Trophoblast cell (in vitro differentiated cells and primary cell): ENCODE results near the gene JMJD1C.
"Not testable (repeated sequence)": the region's sequence is repeated elsewhere in the genome, so short reads cannot be mapped to it uniquely, and the experiment has no call there.

ENCODE experiments used
- DNase-seq, 2 donors: peaks; one replicate each; pipeline ENCODE4 v3.0.0-alpha.2; 2016
- H2AFZ ChIP-seq: 2 replicates; pipeline ENCODE4 v1.6.1; 2013; ENCODE audit warnings: low read length, moderate library complexity, mild to moderate bottlenecking; ENCODE audit not compliant: insufficient read depth, poor library complexity
- H2AK5ac ChIP-seq: 2 replicates; pipeline ENCODE4 v1.6.1; 2013; ENCODE audit warnings: mild to moderate bottlenecking, low read length
- H2BK120ac ChIP-seq: 2 replicates; pipeline ENCODE4 v1.6.1; 2013; ENCODE audit warnings: low read length, mild to moderate bottlenecking, moderate library complexity; ENCODE audit not compliant: insufficient read depth, poor library complexity
- H2BK12ac ChIP-seq: 2 replicates; pipeline ENCODE4 v1.6.1; 2013; ENCODE audit warnings: mild to moderate bottlenecking, low read length, moderate library complexity
- H2BK5ac ChIP-seq: 2 replicates; pipeline ENCODE4 v1.6.1; 2013; ENCODE audit warnings: low read length, low read depth, moderate library complexity, mild to moderate bottlenecking; ENCODE audit not compliant: poor library complexity
- H3K14ac ChIP-seq: 2 replicates; pipeline ENCODE4 v1.6.1; 2013; ENCODE audit warnings: mild to moderate bottlenecking, low read length
- H3K18ac ChIP-seq: 2 replicates; pipeline ENCODE4 v1.6.1; 2013; ENCODE audit warnings: mild to moderate bottlenecking, low read length
- H3K23ac ChIP-seq: 2 replicates; pipeline ENCODE4 v1.6.1; 2013; ENCODE audit warnings: low read length
- H3K27ac ChIP-seq: 2 replicates; pipeline ENCODE4 v1.5.1; 2013; ENCODE audit warnings: low read depth, mild to moderate bottlenecking, inconsistent platforms, low read length, moderate library complexity
- H3K27me3 ChIP-seq: 2 replicates; pipeline ENCODE4 v1.6.1; 2013; ENCODE audit warnings: inconsistent platforms, mild to moderate bottlenecking, low read length, moderate library complexity; ENCODE audit not compliant: insufficient read depth
- H3K36me3 ChIP-seq, 2 experiments: 1 replicate in 1 of 2; 2 replicates in 1 of 2; pipeline ENCODE4 v1.6.1; 2013; ENCODE audit warnings: low read length in 2 of 2, mild to moderate bottlenecking in 2 of 2, moderate library complexity in 1 of 2; ENCODE audit not compliant: insufficient read depth in 2 of 2, control insufficient read depth in 1 of 2
- H3K4ac ChIP-seq: 2 replicates; pipeline ENCODE4 v1.6.1; 2013; ENCODE audit warnings: low read depth, mild to moderate bottlenecking, low read length, moderate library complexity
- H3K4me1 ChIP-seq, 2 experiments: 1 replicate in 1 of 2; 2 replicates in 1 of 2; pipeline ENCODE4 v1.6.1; 2013; ENCODE audit warnings: low read length in 2 of 2, mild to moderate bottlenecking in 2 of 2, moderate library complexity in 1 of 2; ENCODE audit not compliant: insufficient read depth in 2 of 2, control insufficient read depth in 1 of 2
- H3K4me2 ChIP-seq: 2 replicates; pipeline ENCODE4 v1.6.1; 2013; ENCODE audit warnings: inconsistent platforms, mild to moderate bottlenecking, low read length, moderate library complexity
- H3K4me3 ChIP-seq: 2 replicates; pipeline ENCODE4 v1.5.1; 2013; ENCODE audit warnings: mild to moderate bottlenecking, low read depth, low read length, inconsistent platforms
- H3K79me1 ChIP-seq: one replicate; pipeline ENCODE4 v1.6.1; 2013; ENCODE audit warnings: low read length
- H3K79me2 ChIP-seq: 2 replicates; pipeline ENCODE4 v1.6.1; 2013; ENCODE audit warnings: low read length, mild to moderate bottlenecking; ENCODE audit not compliant: control insufficient read depth, insufficient read depth, poor library complexity
- H3K9ac ChIP-seq: 2 replicates; pipeline ENCODE4 v1.6.1; 2013; ENCODE audit warnings: mild to moderate bottlenecking, low read length
- H3K9me3 ChIP-seq: 2 replicates; pipeline ENCODE4 v1.6.1; 2013; ENCODE audit warnings: low read depth, mild to moderate bottlenecking, control low read depth, inconsistent platforms, low read length; ENCODE audit not compliant: insufficient read depth
- H4K12ac ChIP-seq: 2 replicates; pipeline ENCODE4 v1.6.1; 2013; ENCODE audit warnings: low read depth, mild to moderate bottlenecking, low read length, moderate library complexity
- H4K8ac ChIP-seq: 2 replicates; pipeline ENCODE4 v1.6.1; 2013; ENCODE audit warnings: low read depth, mild to moderate bottlenecking, low read length, moderate library complexity
- H4K91ac ChIP-seq: one replicate; pipeline ENCODE4 v1.6.1; 2013; ENCODE audit warnings: low read depth, mild to moderate bottlenecking, low read length, moderate library complexity
- WGBS: extraction: QIAGEN DNeasy Blood & Tissue Kit; methylation state at CpG from one replicate; pipeline ENCODE4 v1.1.7; 2013; ENCODE audit warnings: missing lambda C conversion rate; ENCODE audit not compliant: insufficient read length, insufficient coverage; ENCODE audit errors: extremely low coverage; 5-methylcytosine and 5-hydroxymethylcytosine counted together

JMJD1C gene

GRCh38 chr10:63384001-63384400 lies 81.8 kb downstream of the JMJD1C start:
- no peak overlapping the region for H3K4me2 ChIP-seq
- no CpG with 5 or more reads among the region's 1 CpG for WGBS
- H3K27me3 ChIP-seq: no peaks in the 10 kb centered on the region
- no peak overlapping the region for H3K9ac ChIP-seq
- H3K27ac ChIP-seq: no peak overlapping the region
- H4K8ac ChIP-seq: no peak overlapping the region
- H3K4ac ChIP-seq: no peak overlapping the region
- no peak for DNase-seq
- H2BK120ac ChIP-seq: no peak overlapping the region
- no peak overlapping the region for H4K12ac ChIP-seq
- H4K91ac ChIP-seq: no peak overlapping the region
- peaks cover 2% of the 10 kb centered on the region for H3K79me2 ChIP-seq
- H3K4me1 ChIP-seq: no peaks in the 10 kb centered on the region
- H3K79me1 ChIP-seq: no peaks in the 10 kb centered on the region
- H3K36me3 ChIP-seq: peaks cover 2% of the 10 kb centered on the region in 2 experiments
- H3K9me3 ChIP-seq: peaks cover 1% of the 10 kb centered on the region
- H2AK5ac ChIP-seq: no peak overlapping the region
- no peak overlapping the region for H3K14ac ChIP-seq
- H2BK12ac ChIP-seq: no peak overlapping the region
- no peak overlapping the region for H2BK5ac ChIP-seq
- no peak overlapping the region for H3K23ac ChIP-seq
- H2AFZ ChIP-seq: no peak overlapping the region
- no peak overlapping the region for H3K18ac ChIP-seq
- no peak overlapping the region for H3K4me3 ChIP-seq

GRCh38 chr10:63383141-63383540 lies 82.6 kb downstream of the JMJD1C start:
- no peak overlapping the region for H2BK12ac ChIP-seq
- H3K4ac ChIP-seq: no peak overlapping the region
- H3K14ac ChIP-seq: no peak overlapping the region
- H3K9me3 ChIP-seq: peaks cover 1% of the 10 kb centered on the region
- peaks cover 2% of the 10 kb centered on the region in 2 experiments for H3K36me3 ChIP-seq
- H3K27me3 ChIP-seq: no peaks in the 10 kb centered on the region
- peaks cover 2% of the 10 kb centered on the region for H3K79me2 ChIP-seq
- H3K18ac ChIP-seq: no peak overlapping the region
- no peak overlapping the region for H3K4me2 ChIP-seq
- no peak overlapping the region for H3K23ac ChIP-seq
- no peaks in the 10 kb centered on the region for H3K79me1 ChIP-seq
- H3K4me3 ChIP-seq: no peak overlapping the region
- H4K8ac ChIP-seq: no peak overlapping the region
- no peak overlapping the region for H3K27ac ChIP-seq
- DNase-seq: no peak
- no peak overlapping the region for H4K91ac ChIP-seq
- no peak overlapping the region for H4K12ac ChIP-seq
- no peak overlapping the region for H3K9ac ChIP-seq
- no peak overlapping the region for H2AK5ac ChIP-seq
- H2BK120ac ChIP-seq: no peak overlapping the region
- no CpG with 5 or more reads among the region's 1 CpG for WGBS
- H2BK5ac ChIP-seq: no peak overlapping the region
- H2AFZ ChIP-seq: no peak overlapping the region
- H3K4me1 ChIP-seq: no peaks in the 10 kb centered on the region

- Histone ChIP-seq H2BK5ac (no peak overlapping the region), H4K91ac (no peak overlapping the region), H4K12ac (no peak overlapping the region), H3K27me3 (no peaks in the 10 kb centered on the region), H3K4ac (no peak overlapping the region), H3K4me1 (no peaks in the 10 kb centered on the region), H3K4me3 (no peak overlapping the region), H3K9me3 (peaks cover 1% of the 10 kb centered on the region), H3K4me2 (no peak overlapping the region), H3K79me2 (peaks cover 2% of the 10 kb centered on the region), H3K23ac (no peak overlapping the region), H3K79me1 (no peaks in the 10 kb centered on the region), H3K9ac (no peak overlapping the region), H2BK120ac (no peak overlapping the region), H3K27ac (no peak overlapping the region), H4K8ac (no peak overlapping the region), H2AFZ (no peak overlapping the region), H3K18ac (no peak overlapping the region), H2BK12ac (no peak overlapping the region), H3K36me3 (peaks cover 2% of the 10 kb centered on the region in 2 experiments), H2AK5ac (no peak overlapping the region), H3K14ac (no peak overlapping the region)
- no CpG with 5 or more reads among the region's 4 CpGs for WGBS
- no peak for DNase-seq
These were observed 83.7 kb downstream of the JMJD1C start for GRCh38 chr10:63382066-63382465.

GRCh38 chr10:63377305-63377661 lies 88.5 kb downstream of the JMJD1C start:
- not testable (repeated sequence) for H2AFZ ChIP-seq, H3K14ac ChIP-seq, H3K36me3 ChIP-seq, H4K12ac ChIP-seq, H3K9ac ChIP-seq, H2AK5ac ChIP-seq, H3K23ac ChIP-seq, H2BK120ac ChIP-seq, H3K9me3 ChIP-seq, H3K4me1 ChIP-seq, H3K4me3 ChIP-seq, H3K27ac ChIP-seq, H3K79me1 ChIP-seq, H2BK12ac ChIP-seq, H3K4ac ChIP-seq, H3K18ac ChIP-seq, H4K91ac ChIP-seq, H3K4me2 ChIP-seq, DNase-seq, H3K27me3 ChIP-seq, H3K79me2 ChIP-seq, H2BK5ac ChIP-seq, H4K8ac ChIP-seq
- WGBS: no CpG with 5 or more reads among the region's 6 CpGs
